HepG2 (cell line): ENCODE measurements around the gene EML2. TPM values are rescaled to one million over a fixed set of nuclear protein-coding genes. Genes with fewer than 3 reads are reported as not detected.

ENCODE experiments used
- ASH2L ChIP-seq: fragments of 300-600, 200-600 bp; sonication (generic); IDR thresholded peaks from 2 replicates; pipeline ENCODE4 v1.7.0; 2017; ENCODE audit warnings: low read depth, mild to moderate bottlenecking, moderate library complexity, mixed read lengths, low read length; ENCODE audit not compliant: insufficient read length
- BHLHE40 ChIP-seq: IDR thresholded peaks from 2 replicates; pipeline ENCODE4 v1.6.1; 2011; ENCODE audit warnings: low read length, improper control_type of control experiment
- BRCA1 ChIP-seq: sonication (generic); formaldehyde crosslinking; IDR thresholded peaks from 2 replicates; pipeline ENCODE4 v1.4.0; 2020; ENCODE audit warnings: missing genetic modification reagents
- GFI1 ChIP-seq: sonication (generic); formaldehyde crosslinking; IDR thresholded peaks from 2 replicates; pipeline ENCODE4 v1.5.0; 2020; ENCODE audit warnings: missing genetic modification reagents, mild to moderate bottlenecking, borderline replicate concordance
- HDAC1 ChIP-seq: sonication (generic); formaldehyde crosslinking; IDR thresholded peaks from 2 replicates; pipeline ENCODE4 v1.5.1; 2020; ENCODE audit warnings: mild to moderate bottlenecking, missing genetic modification reagents
- JARID2 ChIP-seq: sonication (generic); formaldehyde crosslinking; IDR thresholded peaks from 2 replicates; pipeline ENCODE4 v1.8.1; 2023; ENCODE audit warnings: missing genetic modification reagents, inconsistent platforms; ENCODE audit not compliant: insufficient replicate concordance
- KMT2B ChIP-seq: IDR thresholded peaks from 2 replicates; pipeline ENCODE4 v1.6.1; 2016; ENCODE audit warnings: missing genetic modification reagents, missing compliant biosample characterization
- MAF1 ChIP-seq: sonication (generic); formaldehyde crosslinking; IDR thresholded peaks from 2 replicates; pipeline ENCODE4 v1.5.0; 2020; ENCODE audit warnings: missing genetic modification reagents, borderline replicate concordance
- MEIS1 ChIP-seq: sonication (generic); formaldehyde crosslinking; IDR thresholded peaks from 2 replicates; pipeline ENCODE4 v1.9.0; 2021; ENCODE audit warnings: mild to moderate bottlenecking, missing genetic modification reagents, moderate library complexity, borderline replicate concordance
- MYNN ChIP-seq: sonication (generic); formaldehyde crosslinking; IDR thresholded peaks from 2 replicates; pipeline ENCODE4 v1.4.0; 2020; ENCODE audit warnings: mild to moderate bottlenecking, low read depth, missing genetic modification reagents
- NR1H2 ChIP-seq: sonication (generic); formaldehyde crosslinking; IDR thresholded peaks from 2 replicates; pipeline ENCODE4 v1.8.1; 2022; ENCODE audit warnings: low read depth, missing genetic modification reagents, borderline replicate concordance
- NR2F1 ChIP-seq, 2 experiments: fragments of 450-650 bp in 1 of 2; formaldehyde crosslinking in 1 of 2; IDR thresholded peaks; 2 replicates each; pipeline versions ENCODE4 v1.5.0 to v1.6.1; 2016 to 2020; ENCODE audit warnings: mild to moderate bottlenecking in 1 of 2, missing compliant biosample characterization in 1 of 2, missing genetic modification reagents in 1 of 2, moderate library complexity in 1 of 2
- POLR2G ChIP-seq: fragments of 200-400 bp; formaldehyde crosslinking; IDR thresholded peaks from 2 replicates; pipeline ENCODE4 v1.6.1; 2018; ENCODE audit warnings: mild to moderate bottlenecking, low read depth, low read length, moderate library complexity
- SAP130 ChIP-seq: IDR thresholded peaks from 2 replicates; pipeline ENCODE4 v1.6.1; 2016; ENCODE audit warnings: low read depth
- SMAD3 ChIP-seq: sonication (generic); formaldehyde crosslinking; IDR thresholded peaks from 2 replicates; pipeline ENCODE4 v1.4.0; 2020; ENCODE audit warnings: missing genetic modification reagents
- SOX13 ChIP-seq, 3 experiments: fragments of 450-650 bp in 1 of 3; sonication (generic) in 1 of 3; formaldehyde crosslinking in 1 of 3; IDR thresholded peaks in 2 of 3; conservative IDR thresholded peaks in 1 of 3; 2 replicates each; pipeline versions ENCODE4 v1.5.0 to v1.6.1; 2016 to 2020; ENCODE audit warnings: antibody characterized with exemption in 1 of 3, mild to moderate bottlenecking in 1 of 3, missing compliant biosample characterization in 1 of 3, missing genetic modification reagents in 1 of 3, moderate library complexity in 1 of 3
- SPEN ChIP-seq: sonication (generic); formaldehyde crosslinking; IDR thresholded peaks from 2 replicates; pipeline ENCODE4 v1.5.1; 2020; ENCODE audit warnings: low read depth, mild to moderate bottlenecking, missing genetic modification reagents
- YY1 ChIP-seq: IDR thresholded peaks from 2 replicates; pipeline ENCODE4 v1.6.1; 2011; ENCODE audit warnings: low read length, low read depth, moderate library complexity, mild to moderate bottlenecking; ENCODE audit not compliant: insufficient read depth, insufficient replicate concordance
- ZFP36L2 ChIP-seq: sonication (generic); formaldehyde crosslinking; IDR thresholded peaks from 2 replicates; pipeline ENCODE4 v1.4.0; 2020; ENCODE audit warnings: missing genetic modification reagents
- ZKSCAN8 ChIP-seq: IDR thresholded peaks from 2 replicates; pipeline ENCODE4 v1.6.1; 2016; ENCODE audit warnings: borderline replicate concordance, missing genetic modification reagents, missing compliant biosample characterization
- ZNF451 ChIP-seq: sonication (generic); formaldehyde crosslinking; IDR thresholded peaks from 2 replicates; pipeline ENCODE4 v1.5.0; 2020; ENCODE audit warnings: mild to moderate bottlenecking, missing genetic modification reagents
- polyA plus RNA-seq, 8 experiments: library from polyadenylated mRNA; depleted of rRNA in 3 of 8; stranded (reverse) in 7 of 8; unstranded in 1 of 8; fragments of >200 nt; fragmentation: Illumina TruSeq in 4 of 8; extraction: Trizol in 4 of 8; gene quantifications; 2 replicates each; pipeline versions ENCODE4 v1.2.1 to v1.2.3, GENCODE V29; 2011 to 2016; ENCODE audit warnings: low read depth in 4 of 8, missing spikeins in 1 of 8, mixed read lengths in 1 of 8; ENCODE audit not compliant: insufficient read depth in 1 of 8
- total RNA-seq, 5 experiments: library from RNA; depleted of rRNA; stranded (reverse); fragments of >200 nt; fragmentation: Illumina TruSeq; extraction: Trizol; gene quantifications; 2 replicates each; pipeline ENCODE4 v1.2.3, GENCODE V29; 2016; ENCODE audit warnings: low read depth in 1 of 5
- TF ChIP-seq, protein P1 (sequence below): sonication (generic); formaldehyde crosslinking; IDR thresholded peaks from 2 replicates; pipeline ENCODE4 v1.4.0; 2020; ENCODE audit warnings: low read depth, missing genetic modification reagents
- TF ChIP-seq, protein P2 (sequence below): sonication (generic); formaldehyde crosslinking; IDR thresholded peaks from 2 replicates; pipeline ENCODE4 v1.5.0; 2020; ENCODE audit warnings: missing genetic modification reagents

Gene EML2
- total and polyA plus RNA-seq, 2 of the 13 experiments (the other 11 are each of a cell fraction or from before 2014, with no cell fraction given): 7.3 to 12.9 TPM

DNA sequence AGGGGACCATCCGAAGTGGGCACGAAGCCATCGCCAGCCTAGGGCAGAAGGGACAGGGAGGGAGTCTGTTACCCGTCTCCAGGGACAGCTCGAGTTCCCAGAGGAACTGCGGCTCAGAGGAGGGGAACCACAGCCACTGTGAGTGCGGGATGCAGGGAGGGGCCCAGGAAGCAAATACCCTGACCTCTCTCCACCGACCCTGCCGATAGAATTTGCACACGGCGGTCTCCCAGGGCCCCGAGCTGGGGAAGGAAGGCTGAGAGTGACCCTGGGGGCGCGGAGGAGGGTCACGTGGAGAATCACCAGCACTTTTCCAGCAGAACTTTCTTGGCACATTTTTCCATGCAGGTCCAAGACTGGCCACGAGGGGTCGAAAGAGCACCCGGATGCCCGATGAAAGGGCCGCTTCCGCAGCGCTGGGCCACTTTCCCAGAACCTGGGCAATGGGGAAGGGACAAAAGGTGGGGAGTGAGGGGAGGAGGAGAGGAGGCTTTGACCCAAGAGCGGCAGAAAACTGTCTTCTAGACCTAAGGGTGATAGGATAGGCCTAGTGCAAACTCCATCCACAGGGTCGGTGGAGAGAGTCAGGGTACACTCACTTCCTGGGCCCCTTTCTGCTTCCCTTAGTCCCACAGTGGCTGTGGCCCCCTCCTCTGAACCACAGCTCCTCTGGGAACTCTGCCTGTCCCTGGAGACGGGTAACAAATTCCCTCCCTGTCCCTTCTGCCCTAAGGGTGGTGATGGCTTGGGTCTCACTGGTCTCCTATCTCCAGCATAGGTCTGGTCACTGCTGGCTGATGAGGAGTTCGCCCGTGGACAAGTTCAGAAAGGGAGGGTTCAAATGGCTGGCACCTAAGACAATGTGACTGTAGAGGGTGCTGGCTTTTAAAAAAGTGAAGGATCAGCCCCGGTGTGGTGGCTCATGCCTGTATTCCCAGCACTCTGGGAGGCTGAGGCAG lies 31.8 kb downstream of the EML2 start (continued):
- TF ChIP-seq, protein P1, sequence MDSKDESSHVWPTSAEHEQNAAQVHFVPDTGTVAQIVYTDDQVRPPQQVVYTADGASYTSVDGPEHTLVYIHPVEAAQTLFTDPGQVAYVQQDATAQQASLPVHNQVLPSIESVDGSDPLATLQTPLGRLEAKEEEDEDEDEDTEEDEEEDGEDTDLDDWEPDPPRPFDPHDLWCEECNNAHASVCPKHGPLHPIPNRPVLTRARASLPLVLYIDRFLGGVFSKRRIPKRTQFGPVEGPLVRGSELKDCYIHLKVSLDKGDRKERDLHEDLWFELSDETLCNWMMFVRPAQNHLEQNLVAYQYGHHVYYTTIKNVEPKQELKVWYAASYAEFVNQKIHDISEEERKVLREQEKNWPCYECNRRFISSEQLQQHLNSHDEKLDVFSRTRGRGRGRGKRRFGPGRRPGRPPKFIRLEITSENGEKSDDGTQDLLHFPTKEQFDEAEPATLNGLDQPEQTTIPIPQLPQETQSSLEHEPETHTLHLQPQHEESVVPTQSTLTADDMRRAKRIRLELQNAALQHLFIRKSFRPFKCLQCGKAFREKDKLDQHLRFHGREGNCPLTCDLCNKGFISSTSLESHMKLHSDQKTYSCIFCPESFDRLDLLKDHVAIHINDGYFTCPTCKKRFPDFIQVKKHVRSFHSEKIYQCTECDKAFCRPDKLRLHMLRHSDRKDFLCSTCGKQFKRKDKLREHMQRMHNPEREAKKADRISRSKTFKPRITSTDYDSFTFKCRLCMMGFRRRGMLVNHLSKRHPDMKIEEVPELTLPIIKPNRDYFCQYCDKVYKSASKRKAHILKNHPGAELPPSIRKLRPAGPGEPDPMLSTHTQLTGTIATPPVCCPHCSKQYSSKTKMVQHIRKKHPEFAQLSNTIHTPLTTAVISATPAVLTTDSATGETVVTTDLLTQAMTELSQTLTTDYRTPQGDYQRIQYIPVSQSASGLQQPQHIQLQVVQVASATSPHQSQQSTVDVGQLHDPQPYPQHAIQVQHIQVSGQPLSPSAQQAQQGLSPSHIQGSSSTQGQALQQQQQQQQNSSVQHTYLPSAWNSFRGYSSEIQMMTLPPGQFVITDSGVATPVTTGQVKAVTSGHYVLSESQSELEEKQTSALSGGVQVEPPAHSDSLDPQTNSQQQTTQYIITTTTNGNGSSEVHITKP (CRISPR knock-in tag): no peak
- TF ChIP-seq KMT2B (peak; percentile 27; the same call in 1 of the 2 replicates), ZFP36L2 (CRISPR knock-in tag) (no peak), NR1H2 (CRISPR knock-in tag) (0 out of 2 replicates have a peak, but pooled peaks have one; percentile 25), SOX13 (IDR thresholded peaks at IDR 0.05) (no peak), SOX13 (CRISPR knock-in tag; conservative IDR thresholded peaks at IDR 0.05 in 1 of 2, IDR thresholded peaks at IDR 0.05 in 1 of 2) (peak in 1 of 2 experiments; percentile 31; a peak in 1 of 4 replicates), SAP130 (CRISPR knock-in tag) (peak; percentile 66), GFI1 (CRISPR knock-in tag) (no peak), MEIS1 (CRISPR knock-in tag) (no peak), YY1 (peak; percentile 43), MAF1 (CRISPR knock-in tag) (0 out of 2 replicates have a peak, but pooled peaks have one; percentile 29), JARID2 (no peak), ZNF451 (CRISPR knock-in tag) (no peak), HDAC1 (peak; percentile 54; the same call in 1 of the 2 replicates), NR2F1 (CRISPR knock-in tag; IDR thresholded peaks at IDR 0.05) (no peak), BRCA1 (CRISPR knock-in tag) (no peak), MYNN (CRISPR knock-in tag) (no peak), SPEN (peak; percentile 36; the same call in 1 of the 2 replicates), SMAD3 (CRISPR knock-in tag) (no peak), POLR2G (peak; percentile 54), ASH2L (peak; percentile 30), BHLHE40 (0 out of 2 replicates have a peak, but pooled peaks have one; percentile 11), ZKSCAN8 (CRISPR knock-in tag) (no peak)
- TF ChIP-seq, protein P2, sequence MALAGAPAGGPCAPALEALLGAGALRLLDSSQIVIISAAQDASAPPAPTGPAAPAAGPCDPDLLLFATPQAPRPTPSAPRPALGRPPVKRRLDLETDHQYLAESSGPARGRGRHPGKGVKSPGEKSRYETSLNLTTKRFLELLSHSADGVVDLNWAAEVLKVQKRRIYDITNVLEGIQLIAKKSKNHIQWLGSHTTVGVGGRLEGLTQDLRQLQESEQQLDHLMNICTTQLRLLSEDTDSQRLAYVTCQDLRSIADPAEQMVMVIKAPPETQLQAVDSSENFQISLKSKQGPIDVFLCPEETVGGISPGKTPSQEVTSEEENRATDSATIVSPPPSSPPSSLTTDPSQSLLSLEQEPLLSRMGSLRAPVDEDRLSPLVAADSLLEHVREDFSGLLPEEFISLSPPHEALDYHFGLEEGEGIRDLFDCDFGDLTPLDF: no peak
